ENCODE data around the gene S100PBP. TPM values are rescaled to one million over a fixed set of nuclear protein-coding genes. Genes with fewer than 3 reads are reported as not detected.

The S100PBP gene
- total RNA-seq, 1 experiment from 2014 or later: 69.3 TPM

DNA sequence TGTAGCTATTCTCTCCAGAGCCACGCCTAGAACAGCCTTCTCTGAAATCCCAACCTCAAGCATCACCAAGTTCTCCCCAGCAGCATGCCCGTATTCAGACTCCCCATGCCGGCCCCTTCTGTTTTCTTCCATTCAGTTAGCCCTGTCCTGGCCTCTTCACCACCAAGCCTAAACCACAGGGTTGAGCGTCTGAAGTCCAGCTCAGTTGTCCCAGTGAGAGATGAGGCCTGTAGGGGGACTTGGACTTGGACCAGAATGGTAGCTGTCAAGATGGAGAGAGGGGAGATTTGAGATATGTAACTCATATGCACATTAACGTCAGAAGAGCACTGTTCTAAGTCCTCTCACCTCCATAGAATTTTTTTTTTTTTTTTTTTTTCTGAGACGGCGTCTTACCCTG lies 89.2 kb downstream of the S100PBP start:
- H3K9me3 ChIP-seq (ENCODE audit: low read depth, low read length, poor library complexity, severe bottlenecking): no peaks in the 10 kb centered on the region
- no peaks in the 10 kb centered on the region for H3K4me1 ChIP-seq (ENCODE audit: insufficient read depth, low read length, poor library complexity, severe bottlenecking)
- CTCF ChIA-PET: no interaction called here
- H3K27ac ChIP-seq (ENCODE audit: low read depth, low read length, poor library complexity, severe bottlenecking): no peak overlapping the region
- intact Hi-C loops (cut with micrococcal nuclease; ENCODE audit: unreplicated experiment): no loop called here
- TF ChIP-seq, protein P1, sequence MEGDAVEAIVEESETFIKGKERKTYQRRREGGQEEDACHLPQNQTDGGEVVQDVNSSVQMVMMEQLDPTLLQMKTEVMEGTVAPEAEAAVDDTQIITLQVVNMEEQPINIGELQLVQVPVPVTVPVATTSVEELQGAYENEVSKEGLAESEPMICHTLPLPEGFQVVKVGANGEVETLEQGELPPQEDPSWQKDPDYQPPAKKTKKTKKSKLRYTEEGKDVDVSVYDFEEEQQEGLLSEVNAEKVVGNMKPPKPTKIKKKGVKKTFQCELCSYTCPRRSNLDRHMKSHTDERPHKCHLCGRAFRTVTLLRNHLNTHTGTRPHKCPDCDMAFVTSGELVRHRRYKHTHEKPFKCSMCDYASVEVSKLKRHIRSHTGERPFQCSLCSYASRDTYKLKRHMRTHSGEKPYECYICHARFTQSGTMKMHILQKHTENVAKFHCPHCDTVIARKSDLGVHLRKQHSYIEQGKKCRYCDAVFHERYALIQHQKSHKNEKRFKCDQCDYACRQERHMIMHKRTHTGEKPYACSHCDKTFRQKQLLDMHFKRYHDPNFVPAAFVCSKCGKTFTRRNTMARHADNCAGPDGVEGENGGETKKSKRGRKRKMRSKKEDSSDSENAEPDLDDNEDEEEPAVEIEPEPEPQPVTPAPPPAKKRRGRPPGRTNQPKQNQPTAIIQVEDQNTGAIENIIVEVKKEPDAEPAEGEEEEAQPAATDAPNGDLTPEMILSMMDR (conservative IDR thresholded peaks at IDR 0.05; ENCODE audit: low read depth, low read length): no peak
- no peak for TF ChIP-seq EZH2 (IDR thresholded peaks at IDR 0.05; ENCODE audit: borderline replicate concordance, low read depth, low read length, poor library complexity, severe bottlenecking)
- DNase-seq (ENCODE audit: low spot score): no peak
- H3K4me3 ChIP-seq (ENCODE audit: low read depth, low read length, poor library complexity, severe bottlenecking): no peak overlapping the region
- peaks cover 5% of the 10 kb centered on the region for H3K27me3 ChIP-seq (replicated peaks; ENCODE audit: insufficient read depth, low read depth, low read length, poor library complexity)
- BruUV-seq (replicated peaks): no TSS peak
- POLR2A ChIA-PET (ENCODE audit: low non-redundant PET): no interaction called here
- H3K36me3 ChIP-seq (ENCODE audit: insufficient read depth, low read length, poor library complexity, severe bottlenecking): no peaks in the 10 kb centered on the region

DNA sequence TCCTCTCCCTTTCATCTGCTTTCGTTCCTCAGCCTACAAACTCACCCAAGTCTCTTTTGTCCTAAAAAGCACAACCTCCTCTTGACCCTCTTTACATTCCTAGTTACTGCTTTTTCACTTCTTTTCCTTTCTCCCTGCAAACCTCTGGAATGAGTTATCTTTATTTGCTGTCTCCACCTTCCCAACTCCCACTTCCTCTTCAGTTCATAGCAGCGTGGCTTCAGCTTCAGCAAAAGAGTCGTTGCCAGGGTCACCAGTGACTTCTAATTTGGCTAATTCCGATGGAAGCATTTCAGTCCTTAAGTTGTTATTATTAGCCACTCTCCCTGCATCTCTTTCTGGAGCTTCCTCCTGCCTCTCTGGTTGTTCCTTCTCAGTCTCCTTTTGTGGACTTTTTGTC lies 90.0 kb downstream of the S100PBP start:
- no TSS peak for BruUV-seq (replicated peaks)
- CTCF ChIA-PET: no interaction called here

More for the DNA sequence above, 90.0 kb downstream of the S100PBP start:
- POLR2A ChIA-PET (ENCODE audit: low non-redundant PET): no interaction called here
- no peak overlapping the region for H3K4me3 ChIP-seq (ENCODE audit: low read depth, low read length, poor library complexity, severe bottlenecking)
- H3K27me3 ChIP-seq (replicated peaks; ENCODE audit: insufficient read depth, low read depth, low read length, poor library complexity): peaks cover 2% of the 10 kb centered on the region
- intact Hi-C loops (cut with micrococcal nuclease; ENCODE audit: unreplicated experiment): no loop called here
- no peak overlapping the region for H3K27ac ChIP-seq (ENCODE audit: low read depth, low read length, poor library complexity, severe bottlenecking)
- DNase-seq (ENCODE audit: low spot score): no peak
- TF ChIP-seq, protein P1 (conservative IDR thresholded peaks at IDR 0.05; ENCODE audit: low read depth, low read length): no peak
- no peak for TF ChIP-seq EZH2 (IDR thresholded peaks at IDR 0.05; ENCODE audit: borderline replicate concordance, low read depth, low read length, poor library complexity, severe bottlenecking)
- no peaks in the 10 kb centered on the region for H3K36me3 ChIP-seq (ENCODE audit: insufficient read depth, low read length, poor library complexity, severe bottlenecking)
- no peaks in the 10 kb centered on the region for H3K9me3 ChIP-seq (ENCODE audit: low read depth, low read length, poor library complexity, severe bottlenecking)
- no peaks in the 10 kb centered on the region for H3K4me1 ChIP-seq (ENCODE audit: insufficient read depth, low read length, poor library complexity, severe bottlenecking)

Other genes with a start within 250 kb of the S100PBP start
- 70.6 and 72.1 TPM in 2 replicates for gene ZBTB8OS, start 167.1 kb upstream of the S100PBP start, total RNA-seq (2021)
- gene RBBP4, start 166.4 kb upstream of the S100PBP start, total RNA-seq (2021): 496 and 513 TPM in 2 replicates
- gene SYNC, start 114.9 kb upstream of the S100PBP start, total RNA-seq (2021): 0.71 TPM in 1 of 2 replicates, not detected in the other
- 262 and 299 TPM in 2 replicates for gene YARS1, start 295 bp upstream of the S100PBP start, total RNA-seq (2021)
- 1.2 and 1.3 TPM in 2 replicates for gene FNDC5, start 53.3 kb downstream of the S100PBP start, total RNA-seq (2021)
- 0.69 and 0.98 TPM in 2 replicates for gene HPCA, start 68.8 kb downstream of the S100PBP start, total RNA-seq (2021)
- 3.2 and 4.8 TPM in 2 replicates for gene TMEM54, start 83.7 kb downstream of the S100PBP start, total RNA-seq (2021)
- gene RNF19B, start 147.2 kb downstream of the S100PBP start, total RNA-seq (2021): 14.3 and 14.5 TPM in 2 replicates
- gene AK2, start 219.2 kb downstream of the S100PBP start, total RNA-seq (2021): 196 and 208 TPM in 2 replicates